ENCODE results near the gene AKT1.
"Not testable (repeated sequence)": the region's sequence is repeated elsewhere in the genome, so short reads cannot be mapped to it uniquely, and the experiment has no call there.

Gene AKT1

GRCh38 chr14:104843442-104844305 is 48.1 kb upstream of the AKT1 start:
- Histone ChIP-seq H3K27ac (ENCODE audit: low read length) (no peak overlapping the region), H3K9me2 (replicated peaks; ENCODE audit: insufficient read depth, low read length) (no peaks in the 10 kb centered on the region), H3K27me3 (replicated peaks; ENCODE audit: insufficient read depth, low read length) (peaks cover 61% of the 10 kb centered on the region), H4K20me1 (ENCODE audit: insufficient read depth, low read length) (no peaks in the 10 kb centered on the region), H3K4me1 (ENCODE audit: low read length) (no peaks in the 10 kb centered on the region), H3K36me3 (replicated peaks; ENCODE audit: insufficient read depth, low read length) (no peaks in the 10 kb centered on the region), H3K9me3 (replicated peaks; ENCODE audit: insufficient read depth, low read length) (no peaks in the 10 kb centered on the region), H3F3A (ENCODE audit: insufficient read depth, low read length) (no peaks in the 10 kb centered on the region), H3K4me2 (ENCODE audit: low read depth, low read length) (no peak overlapping the region), H3K9ac (ENCODE audit: low read length) (no peak overlapping the region), H3K79me2 (ENCODE audit: low read length) (no peaks in the 10 kb centered on the region), H2AFZ (ENCODE audit: low read length) (no peak overlapping the region), H3K4me3 (ENCODE audit: low read length) (no peak overlapping the region)
- TF ChIP-seq EZH2 (optimal IDR thresholded peaks at IDR 0.05; ENCODE audit: low read depth, low read length): no peak
- no peak for TF ChIP-seq EZH2phosphoT487 (IDR thresholded peaks at IDR 0.05; ENCODE audit: low read length)
- TF ChIP-seq CTCF (IDR thresholded peaks at IDR 0.05; ENCODE audit: low read length): no peak
- DNase-seq: no peak

GRCh38 chr14:104843006-104843405 is 47.5 kb upstream of the AKT1 start:
- Histone ChIP-seq H3K27ac (ENCODE audit: low read length) (no peak overlapping the region), H3K9me2 (replicated peaks; ENCODE audit: insufficient read depth, low read length) (no peaks in the 10 kb centered on the region), H3K27me3 (replicated peaks; ENCODE audit: insufficient read depth, low read length) (peaks cover 58% of the 10 kb centered on the region), H3K4me3 (ENCODE audit: low read length) (no peak overlapping the region), H3K36me3 (replicated peaks; ENCODE audit: insufficient read depth, low read length) (no peaks in the 10 kb centered on the region), H2AFZ (ENCODE audit: low read length) (no peak overlapping the region), H3K4me1 (ENCODE audit: low read length) (no peaks in the 10 kb centered on the region), H3K9ac (ENCODE audit: low read length) (no peak overlapping the region), H3F3A (ENCODE audit: insufficient read depth, low read length) (no peaks in the 10 kb centered on the region), H4K20me1 (ENCODE audit: insufficient read depth, low read length) (no peaks in the 10 kb centered on the region), H3K79me2 (ENCODE audit: low read length) (no peaks in the 10 kb centered on the region), H3K9me3 (replicated peaks; ENCODE audit: insufficient read depth, low read length) (no peaks in the 10 kb centered on the region), H3K4me2 (ENCODE audit: low read depth, low read length) (no peak overlapping the region)
- TF ChIP-seq CTCF (IDR thresholded peaks at IDR 0.05; ENCODE audit: low read length) (no peak), EZH2 (optimal IDR thresholded peaks at IDR 0.05; ENCODE audit: low read depth, low read length) (no peak), EZH2phosphoT487 (IDR thresholded peaks at IDR 0.05; ENCODE audit: low read length) (no peak)
- DNase-seq: no peak

GRCh38 chr14:104841730-104842129 is 46.2 kb upstream of the AKT1 start:
- no peak overlapping the region for H3K4me3 ChIP-seq (ENCODE audit: low read length)
- no peak for TF ChIP-seq EZH2phosphoT487 (IDR thresholded peaks at IDR 0.05; ENCODE audit: low read length)
- TF ChIP-seq EZH2 (optimal IDR thresholded peaks at IDR 0.05; ENCODE audit: low read depth, low read length): no peak
- TF ChIP-seq CTCF (IDR thresholded peaks at IDR 0.05; ENCODE audit: low read length): no peak
- H3K4me1 ChIP-seq (ENCODE audit: low read length): no peaks in the 10 kb centered on the region
- no peaks in the 10 kb centered on the region for H3K9me3 ChIP-seq (replicated peaks; ENCODE audit: insufficient read depth, low read length)
- H3K9me2 ChIP-seq (replicated peaks; ENCODE audit: insufficient read depth, low read length): no peaks in the 10 kb centered on the region
- H4K20me1 ChIP-seq (ENCODE audit: insufficient read depth, low read length): no peaks in the 10 kb centered on the region
- no peak overlapping the region for H3K27ac ChIP-seq (ENCODE audit: low read length)
- H3K9ac ChIP-seq (ENCODE audit: low read length): no peak overlapping the region
- H3K36me3 ChIP-seq (replicated peaks; ENCODE audit: insufficient read depth, low read length): no peaks in the 10 kb centered on the region
- no peaks in the 10 kb centered on the region for H3K79me2 ChIP-seq (ENCODE audit: low read length)
- no peak overlapping the region for H2AFZ ChIP-seq (ENCODE audit: low read length)
- DNase-seq: no peak
- H3K4me2 ChIP-seq (ENCODE audit: low read depth, low read length): no peak overlapping the region
- H3K27me3 ChIP-seq (replicated peaks; ENCODE audit: insufficient read depth, low read length): peaks cover 54% of the 10 kb centered on the region
- H3F3A ChIP-seq (ENCODE audit: insufficient read depth, low read length): no peaks in the 10 kb centered on the region

GRCh38 chr14:104836171-104836935 is 40.8 kb upstream of the AKT1 start:
- not testable (repeated sequence) for DNase-seq; H3F3A ChIP-seq (ENCODE audit: insufficient read depth, low read length); H3K79me2 ChIP-seq (ENCODE audit: low read length); H3K4me3 ChIP-seq (ENCODE audit: low read length); H3K27ac ChIP-seq (ENCODE audit: low read length); H3K9ac ChIP-seq (ENCODE audit: low read length); H3K4me1 ChIP-seq (ENCODE audit: low read length); H2AFZ ChIP-seq (ENCODE audit: low read length); H3K4me2 ChIP-seq (ENCODE audit: low read depth, low read length); H3K36me3 ChIP-seq (replicated peaks; ENCODE audit: insufficient read depth, low read length); H3K9me2 ChIP-seq (replicated peaks; ENCODE audit: insufficient read depth, low read length); H4K20me1 ChIP-seq (ENCODE audit: insufficient read depth, low read length); H3K9me3 ChIP-seq (replicated peaks; ENCODE audit: insufficient read depth, low read length)
- H3K27me3 ChIP-seq (replicated peaks; ENCODE audit: insufficient read depth, low read length): peaks cover 13% of the 10 kb centered on the region; the same call in 1 of the 2 replicates
